ENCODE data around the gene ENHO. TPM values are rescaled to one million over a fixed set of nuclear protein-coding genes. Genes with fewer than 3 reads are reported as not detected.

ENHO gene
- total and polyA plus RNA-seq, 9 donors: 0.22 to 0.87 (median 0.33) TPM; not detected in 2

DNA sequence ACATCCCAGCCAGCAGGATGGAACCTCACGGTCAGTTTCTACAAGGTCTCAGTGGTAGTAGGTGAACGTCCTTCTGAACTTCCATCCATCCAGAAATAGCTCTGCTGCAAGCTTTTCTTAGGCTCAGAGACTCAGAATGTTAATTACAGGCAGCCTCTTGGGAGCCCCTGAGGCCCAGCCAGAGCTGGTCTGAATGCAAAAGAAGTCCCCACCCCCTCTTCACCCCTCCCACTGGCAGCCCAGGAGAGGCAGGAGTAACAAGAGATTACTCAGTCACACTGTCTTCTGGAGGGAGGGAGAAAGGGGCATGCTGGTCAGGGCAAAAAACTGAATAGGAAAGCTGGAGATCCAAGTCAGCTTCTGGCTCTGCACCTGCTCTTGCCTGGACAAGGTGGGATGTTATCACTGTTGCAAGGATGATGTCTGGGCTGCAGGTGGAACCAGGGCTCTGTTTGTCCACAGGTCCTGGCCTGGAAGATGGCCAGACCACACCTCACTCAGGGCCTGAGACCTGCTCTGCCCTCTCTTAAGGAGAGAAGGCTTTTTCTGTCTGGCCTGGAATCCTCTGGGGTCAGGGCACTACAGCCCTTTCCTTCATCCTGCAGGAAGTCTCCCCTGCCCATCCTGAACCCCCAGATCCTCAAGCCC lies 9.1 kb downstream of the ENHO start:
- Histone ChIP-seq H3K4me3 (no peak overlapping the region), H3K27ac (no peak overlapping the region), H3K36me3 (no peaks in the 10 kb centered on the region), H3K27me3 (no peaks in the 10 kb centered on the region), H3K4me1 (ENCODE audit: insufficient read depth) (no peaks in the 10 kb centered on the region), H3K9me3 (no peaks in the 10 kb centered on the region)
- intact Hi-C loops (cut with DNase I): no loop called here
- no peak for DNase-seq
- 74 to 88% (median 75%) methylated on average over 2 of the region's 2 CpGs for WGBS, 3 donors
- TF ChIP-seq POLR2A (IDR thresholded peaks at IDR 0.05): no peak
- no peak for TF ChIP-seq EP300 (IDR thresholded peaks at IDR 0.05)

DNA sequence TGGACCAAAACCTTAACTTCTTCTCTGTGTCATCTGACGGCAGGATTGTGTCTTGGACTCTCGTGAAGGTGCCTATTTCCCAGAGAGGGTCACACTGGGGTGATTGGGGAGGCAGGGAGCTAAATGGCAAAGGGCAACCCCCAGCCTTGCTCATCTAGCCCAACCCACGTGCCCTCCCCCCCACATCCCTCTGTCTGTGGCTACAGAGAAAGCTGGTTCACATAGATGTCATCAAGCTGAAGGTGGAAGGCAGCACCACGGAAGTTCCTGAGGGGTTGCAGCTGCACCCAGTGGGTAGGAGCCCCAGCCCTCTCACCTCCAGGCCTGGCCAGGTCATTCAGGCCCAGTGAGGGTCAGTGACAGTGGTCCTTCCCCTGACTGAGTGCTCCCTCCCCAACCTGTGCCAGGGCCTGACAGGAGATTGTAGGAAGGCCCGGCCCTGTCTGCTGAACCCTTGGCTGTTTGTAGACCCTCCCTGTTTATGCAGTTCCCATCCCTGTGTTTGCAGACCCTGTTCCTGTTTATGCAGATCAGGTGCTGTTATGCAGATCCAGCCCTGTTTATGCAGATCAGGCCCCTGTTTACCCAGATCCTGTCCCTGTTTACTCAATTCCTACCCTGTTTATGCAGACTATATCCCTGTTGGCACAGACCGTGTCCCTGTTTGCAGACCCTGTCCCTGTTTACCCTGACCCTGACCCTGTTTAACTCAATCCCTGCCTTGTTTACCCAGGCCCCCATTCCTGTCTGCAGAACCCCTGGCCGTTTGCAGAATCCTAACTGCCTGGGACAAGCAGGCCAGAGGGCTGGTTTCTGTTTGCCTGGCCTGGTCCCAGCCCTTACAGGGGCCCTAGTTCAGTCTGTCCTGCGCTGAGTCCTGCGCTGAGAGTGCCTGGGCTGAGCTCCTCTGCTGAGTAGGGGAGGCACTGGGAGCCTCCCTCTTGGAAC lies 10.4 kb downstream of the ENHO start:
- Histone ChIP-seq H3K27ac (no peak overlapping the region), H3K4me1 (ENCODE audit: insufficient read depth) (no peaks in the 10 kb centered on the region), H3K4me3 (no peak overlapping the region), H3K36me3 (no peaks in the 10 kb centered on the region), H3K27me3 (no peaks in the 10 kb centered on the region), H3K9me3 (no peaks in the 10 kb centered on the region)
- intact Hi-C loops (cut with DNase I): no loop called here
- no peak for DNase-seq
- TF ChIP-seq POLR2A (IDR thresholded peaks at IDR 0.05): no peak
- TF ChIP-seq, protein P1, sequence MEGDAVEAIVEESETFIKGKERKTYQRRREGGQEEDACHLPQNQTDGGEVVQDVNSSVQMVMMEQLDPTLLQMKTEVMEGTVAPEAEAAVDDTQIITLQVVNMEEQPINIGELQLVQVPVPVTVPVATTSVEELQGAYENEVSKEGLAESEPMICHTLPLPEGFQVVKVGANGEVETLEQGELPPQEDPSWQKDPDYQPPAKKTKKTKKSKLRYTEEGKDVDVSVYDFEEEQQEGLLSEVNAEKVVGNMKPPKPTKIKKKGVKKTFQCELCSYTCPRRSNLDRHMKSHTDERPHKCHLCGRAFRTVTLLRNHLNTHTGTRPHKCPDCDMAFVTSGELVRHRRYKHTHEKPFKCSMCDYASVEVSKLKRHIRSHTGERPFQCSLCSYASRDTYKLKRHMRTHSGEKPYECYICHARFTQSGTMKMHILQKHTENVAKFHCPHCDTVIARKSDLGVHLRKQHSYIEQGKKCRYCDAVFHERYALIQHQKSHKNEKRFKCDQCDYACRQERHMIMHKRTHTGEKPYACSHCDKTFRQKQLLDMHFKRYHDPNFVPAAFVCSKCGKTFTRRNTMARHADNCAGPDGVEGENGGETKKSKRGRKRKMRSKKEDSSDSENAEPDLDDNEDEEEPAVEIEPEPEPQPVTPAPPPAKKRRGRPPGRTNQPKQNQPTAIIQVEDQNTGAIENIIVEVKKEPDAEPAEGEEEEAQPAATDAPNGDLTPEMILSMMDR (IDR thresholded peaks at IDR 0.05): no peak
- TF ChIP-seq EP300 (IDR thresholded peaks at IDR 0.05): no peak
- WGBS, 3 donors: 45 to 65% (median 60%) methylated on average over 9 of the region's 9 CpGs

DNA sequence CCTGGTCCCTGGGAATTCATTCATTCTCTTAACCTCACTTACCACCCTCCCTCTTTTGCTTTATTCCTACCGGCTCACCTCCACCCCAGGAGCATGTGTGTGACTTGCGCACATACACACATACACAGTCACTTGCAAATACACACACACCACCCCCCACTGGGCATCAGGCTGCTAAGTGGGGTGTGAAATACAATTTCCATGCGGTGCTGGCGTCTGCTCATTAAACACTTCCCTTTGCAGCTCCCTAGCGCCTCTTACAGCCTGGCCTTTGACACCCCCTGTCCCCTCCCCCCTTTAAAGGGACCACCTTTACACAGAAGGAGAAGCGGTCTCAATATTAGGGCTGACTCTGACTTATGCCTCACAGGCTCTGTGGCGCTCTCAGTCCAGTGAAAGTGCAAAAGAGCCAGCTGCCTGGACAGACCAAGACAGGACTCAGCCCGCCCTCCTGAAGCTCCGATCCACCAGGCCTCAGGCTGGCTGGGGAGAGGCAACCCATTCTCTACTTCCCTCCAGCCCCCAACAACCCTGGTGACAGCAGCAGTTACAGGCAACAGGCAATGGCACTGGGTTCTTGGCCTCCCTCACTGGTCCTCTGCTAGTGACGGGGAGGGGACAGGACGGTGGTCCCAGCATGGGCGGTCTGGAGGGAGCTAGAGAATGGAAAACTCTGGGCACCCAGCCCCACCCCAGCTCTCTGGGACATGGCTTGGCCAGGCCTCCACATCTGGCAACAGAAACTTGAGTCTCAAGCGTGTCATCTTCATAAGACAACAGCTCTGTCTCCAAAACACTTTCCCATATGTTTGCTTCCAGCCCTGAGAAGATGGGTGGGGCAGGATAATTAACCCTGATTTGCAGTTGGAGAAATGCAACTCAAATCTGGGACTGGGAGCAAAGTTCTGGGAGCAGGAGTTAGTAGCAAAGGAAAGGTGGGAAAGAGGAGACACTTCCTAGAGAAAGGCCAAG lies 12.0 kb downstream of the ENHO start:
- H3K36me3 ChIP-seq: no peaks in the 10 kb centered on the region

DNA sequence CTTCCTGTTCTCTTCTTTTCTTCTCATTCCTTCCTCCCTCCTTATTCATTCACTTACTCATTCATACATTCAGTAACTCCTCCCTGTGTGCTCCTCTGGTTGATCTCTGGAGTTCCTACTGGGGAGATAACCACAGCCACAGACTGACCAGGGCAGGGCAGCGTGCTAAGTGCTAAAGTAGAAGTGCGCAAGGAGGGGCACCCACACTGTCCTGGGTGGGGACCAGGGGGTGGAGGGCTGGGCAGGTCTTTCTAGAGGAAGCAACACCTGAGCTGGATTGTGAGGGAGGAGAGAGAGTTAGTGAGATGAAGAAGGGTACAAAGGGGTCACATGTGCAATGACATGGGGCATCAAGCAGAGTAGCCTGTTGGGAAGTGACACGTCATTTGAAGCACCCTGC lies 13.8 kb downstream of the ENHO start:
- Histone ChIP-seq H3K36me3 (no peaks in the 10 kb centered on the region), H3K27me3 (no peaks in the 10 kb centered on the region), H3K4me3 (no peak overlapping the region), H3K4me1 (ENCODE audit: insufficient read depth) (no peaks in the 10 kb centered on the region), H3K27ac (no peak overlapping the region), H3K9me3 (no peaks in the 10 kb centered on the region)
- TF ChIP-seq, protein P1 (IDR thresholded peaks at IDR 0.05): no peak
- TF ChIP-seq POLR2A (IDR thresholded peaks at IDR 0.05) (no peak), EP300 (IDR thresholded peaks at IDR 0.05) (no peak)
- no peak for DNase-seq
- WGBS, 3 donors: 82 to 92% (median 84%) methylated on average over 3 of the region's 3 CpGs
- intact Hi-C loops (cut with DNase I): loop anchor here in 2 of 4 donors (10.0 kb wide), 2 partner anchors 104 to 884 kb away; no protein-coding TSS in a partner anchor

More for the DNA sequence above, 12.0 kb downstream of the ENHO start:
- Histone ChIP-seq H3K4me3 (no peak overlapping the region), H3K27ac (no peak overlapping the region), H3K9me3 (no peaks in the 10 kb centered on the region), H3K27me3 (no peaks in the 10 kb centered on the region), H3K4me1 (ENCODE audit: insufficient read depth) (no peaks in the 10 kb centered on the region)
- WGBS, 3 donors: 72 to 77% (median 74%) methylated on average over 13 of the region's 13 CpGs
- intact Hi-C loops (cut with DNase I): no loop called here
- TF ChIP-seq EP300 (IDR thresholded peaks at IDR 0.05) (no peak), POLR2A (IDR thresholded peaks at IDR 0.05) (no peak)
- TF ChIP-seq, protein P1 (IDR thresholded peaks at IDR 0.05): no peak
- no peak for DNase-seq

Measured in ovary (tissue), 9 donors.